MG63 (cell line): ENCODE data around the gene C3orf49. TPM values are rescaled to one million over a fixed set of nuclear protein-coding genes. Genes with fewer than 3 reads are reported as not detected.

ENCODE experiments used
- DNase-seq: peaks from one replicate; pipeline ENCODE4 v3.0.0-alpha.2; 2020
- H3K27me3 ChIP-seq: fragments of 250-450 bp; sonication (Bioruptor Pico); 2 replicates; pipeline ENCODE4 v1.5.1; 2020; ENCODE audit warnings: mild to moderate bottlenecking, moderate library complexity
- H3K36me3 ChIP-seq: fragments of 250-450 bp; sonication (Bioruptor Pico); 2 replicates; pipeline ENCODE4 v1.5.1; 2020; ENCODE audit warnings: mild to moderate bottlenecking, moderate library complexity
- H3K4me3 ChIP-seq: fragments of 250-450 bp; sonication (Bioruptor Pico); 2 replicates; pipeline ENCODE4 v1.5.1; 2020; ENCODE audit warnings: mild to moderate bottlenecking, moderate library complexity
- H3K9me3 ChIP-seq: fragments of 250-450 bp; sonication (Bioruptor Pico); 2 replicates; pipeline ENCODE4 v1.5.1; 2020; ENCODE audit warnings: mild to moderate bottlenecking, moderate library complexity
- total RNA-seq: library from RNA; depleted of rRNA; stranded (reverse); fragments of >200 nt; shearing (Covaris generic); gene quantifications from 2 replicates; pipeline ENCODE4 v1.2.3, GENCODE V29; 2014; ENCODE audit warnings: low replicate concordance

Gene C3orf49
- total RNA-seq, 1 experiment from 2014 or later = not detected

DNA sequence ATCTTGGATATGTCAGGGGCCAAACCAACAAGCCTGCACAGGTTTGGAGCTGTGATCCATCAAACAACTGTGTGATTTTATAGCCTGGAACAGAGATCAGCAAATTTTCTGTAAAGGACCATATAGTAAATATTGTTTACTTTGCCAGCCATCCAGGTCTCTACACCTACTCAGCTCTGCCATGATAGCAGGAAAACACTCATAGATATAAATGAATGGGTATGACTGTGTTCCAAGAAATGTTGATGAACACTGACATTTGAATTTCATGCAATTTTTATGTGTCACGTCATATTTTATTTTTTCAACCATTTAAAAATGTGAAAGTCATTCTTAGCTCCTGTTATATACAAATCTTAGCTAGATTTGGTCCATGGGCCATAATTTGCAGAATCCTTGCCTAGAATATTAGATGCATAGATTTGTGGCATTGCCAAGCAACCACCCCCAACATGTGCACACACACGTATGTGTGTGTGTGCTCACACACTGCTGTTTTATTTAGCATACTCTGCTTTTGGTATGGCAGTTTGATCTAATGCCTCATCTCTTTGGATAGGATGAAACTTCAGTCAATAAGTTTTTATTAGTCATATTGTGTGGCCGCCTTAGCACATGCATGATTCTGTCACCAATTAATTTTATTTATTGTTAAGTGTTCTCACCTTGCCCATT, 51.0 kb downstream of the C3orf49 start:
- peaks cover 5% of the 10 kb centered on the region; the same call in 1 of the 2 replicates for H3K36me3 ChIP-seq
- no peaks in the 10 kb centered on the region for H3K27me3 ChIP-seq
- no peak overlapping the region for H3K4me3 ChIP-seq
- no peaks in the 10 kb centered on the region for H3K9me3 ChIP-seq
- no peak for DNase-seq

DNA sequence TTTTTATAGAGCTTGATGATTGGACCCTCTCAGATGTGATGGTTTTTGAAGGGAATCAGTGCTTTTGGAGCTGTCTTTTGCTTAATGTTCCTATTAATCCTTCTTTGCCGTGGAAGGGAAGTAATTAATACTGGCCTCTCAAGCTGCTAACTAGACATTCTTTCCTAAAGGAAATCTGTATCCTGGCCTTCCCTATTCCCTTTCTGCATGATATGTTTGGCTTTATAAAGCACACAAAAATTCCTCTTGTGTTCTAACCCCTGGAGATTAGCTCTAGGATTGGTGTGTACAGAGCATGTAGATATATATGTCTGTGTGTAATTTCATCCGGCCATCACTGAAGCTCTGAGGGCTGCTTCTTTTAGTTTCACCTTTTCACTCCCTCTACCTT, 51.5 kb downstream of the C3orf49 start:
- no peak for DNase-seq
- Histone ChIP-seq H3K36me3 (peaks cover 5% of the 10 kb centered on the region; the same call in 1 of the 2 replicates), H3K9me3 (no peaks in the 10 kb centered on the region), H3K27me3 (no peaks in the 10 kb centered on the region), H3K4me3 (no peak overlapping the region)

DNA sequence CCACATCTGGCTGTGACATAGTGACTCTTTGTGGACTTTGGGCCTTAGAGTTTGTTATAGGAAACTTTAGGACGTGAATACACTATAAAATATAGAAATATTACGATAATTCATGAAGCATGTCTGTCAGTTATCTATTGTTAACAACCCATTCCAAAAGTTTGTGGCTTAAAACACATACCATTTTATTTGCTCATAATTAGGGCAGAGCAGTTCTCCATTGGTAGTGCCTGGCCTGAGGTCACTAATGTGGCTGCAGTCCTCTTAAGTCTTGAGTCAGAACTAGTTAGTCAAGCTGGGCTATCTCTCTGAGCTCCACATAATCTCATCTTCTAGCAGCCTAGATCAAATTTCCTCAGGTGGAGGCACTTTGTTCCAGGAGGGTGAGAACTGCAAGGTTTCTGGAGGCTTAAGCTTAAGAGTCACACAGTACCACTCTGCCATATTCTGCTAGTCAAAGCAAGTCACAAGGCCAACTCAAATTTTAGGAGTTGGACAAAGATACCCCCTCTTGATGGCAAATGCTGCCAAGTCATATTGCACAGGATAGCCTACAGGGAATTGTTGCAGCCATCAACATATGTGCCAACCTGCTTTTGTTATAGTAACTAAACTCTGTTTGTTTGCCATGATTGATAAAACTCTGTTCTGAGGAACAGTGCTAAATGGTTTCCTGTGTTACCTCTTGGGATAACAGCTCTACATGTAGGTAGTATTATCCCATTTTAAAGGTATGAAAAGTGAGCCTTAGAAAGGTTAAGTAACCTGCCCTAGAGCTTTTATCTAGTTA, 53.2 kb downstream of the C3orf49 start:
- Histone ChIP-seq H3K4me3 (no peak overlapping the region), H3K36me3 (peaks cover 2% of the 10 kb centered on the region; the same call in 1 of the 2 replicates), H3K9me3 (no peaks in the 10 kb centered on the region), H3K27me3 (no peaks in the 10 kb centered on the region)
- DNase-seq = peak; percentile 57

DNA sequence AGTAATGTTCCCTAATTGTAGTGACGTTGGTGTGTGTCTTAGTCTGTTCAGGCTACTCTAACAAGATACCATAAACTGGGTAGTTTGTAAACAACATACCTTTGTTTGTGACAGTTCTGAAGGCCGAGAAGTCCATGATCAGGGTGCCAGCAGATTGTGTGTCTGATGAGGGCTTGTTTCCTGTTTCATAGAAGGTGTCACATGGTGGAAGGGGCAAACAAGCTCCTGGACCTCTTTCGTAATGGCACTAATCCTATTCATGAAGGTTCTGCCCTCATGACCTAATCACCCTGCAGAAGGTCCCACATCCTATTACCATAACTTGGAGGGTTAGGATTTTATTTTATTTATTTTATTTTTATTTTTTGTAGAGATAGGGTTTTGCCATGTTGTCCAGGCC, 55.7 kb downstream of the C3orf49 start:
- Histone ChIP-seq H3K9me3 (no peaks in the 10 kb centered on the region), H3K4me3 (no peak overlapping the region), H3K36me3 (no peaks in the 10 kb centered on the region), H3K27me3 (no peaks in the 10 kb centered on the region)
- DNase-seq = no peak

DNA sequence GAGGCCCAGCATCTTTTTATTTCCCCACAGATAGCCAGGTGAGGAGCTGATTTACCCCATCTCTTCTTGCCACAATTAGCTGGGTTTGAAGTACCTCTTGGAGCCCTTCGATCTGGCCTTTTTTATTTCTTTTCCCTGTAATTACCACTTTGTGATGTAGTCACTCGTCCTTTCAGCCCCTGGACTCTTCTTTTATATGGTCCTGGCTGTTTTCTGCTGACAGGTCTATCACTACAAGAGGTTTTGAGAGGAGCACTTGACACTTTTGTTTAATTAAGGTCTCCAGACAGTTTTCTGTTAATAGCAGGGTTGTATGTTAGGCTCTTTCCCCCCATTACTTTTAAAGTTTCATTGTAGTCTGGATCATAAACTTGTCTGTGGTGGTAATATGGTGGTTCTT, 56.4 kb downstream of the C3orf49 start:
- DNase-seq = no peak
- Histone ChIP-seq H3K27me3 (no peaks in the 10 kb centered on the region), H3K36me3 (no peaks in the 10 kb centered on the region), H3K4me3 (no peak overlapping the region), H3K9me3 (no peaks in the 10 kb centered on the region)

DNA sequence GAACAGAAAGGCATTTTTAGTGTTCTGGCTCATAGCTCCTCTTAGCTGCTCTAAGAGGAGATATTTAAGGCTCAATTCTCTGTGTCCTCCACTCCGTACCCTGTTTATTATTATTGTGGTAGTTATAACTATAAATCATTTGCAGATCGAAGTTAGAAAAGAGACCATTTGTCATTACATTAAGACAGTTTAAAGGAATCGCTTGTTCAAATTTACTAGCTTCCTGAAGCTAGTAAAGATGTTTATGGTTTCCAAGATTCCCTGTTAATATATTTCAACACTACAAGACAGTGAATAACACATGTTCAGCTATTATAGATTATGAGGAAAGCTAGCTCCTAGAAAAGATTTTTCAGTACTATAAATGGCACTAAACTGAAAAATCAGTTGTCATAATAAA, 57.2 kb downstream of the C3orf49 start:
- no peak overlapping the region for H3K4me3 ChIP-seq
- H3K36me3 ChIP-seq = no peaks in the 10 kb centered on the region
- H3K27me3 ChIP-seq = no peaks in the 10 kb centered on the region
- H3K9me3 ChIP-seq = no peaks in the 10 kb centered on the region
- DNase-seq = no peak

DNA sequence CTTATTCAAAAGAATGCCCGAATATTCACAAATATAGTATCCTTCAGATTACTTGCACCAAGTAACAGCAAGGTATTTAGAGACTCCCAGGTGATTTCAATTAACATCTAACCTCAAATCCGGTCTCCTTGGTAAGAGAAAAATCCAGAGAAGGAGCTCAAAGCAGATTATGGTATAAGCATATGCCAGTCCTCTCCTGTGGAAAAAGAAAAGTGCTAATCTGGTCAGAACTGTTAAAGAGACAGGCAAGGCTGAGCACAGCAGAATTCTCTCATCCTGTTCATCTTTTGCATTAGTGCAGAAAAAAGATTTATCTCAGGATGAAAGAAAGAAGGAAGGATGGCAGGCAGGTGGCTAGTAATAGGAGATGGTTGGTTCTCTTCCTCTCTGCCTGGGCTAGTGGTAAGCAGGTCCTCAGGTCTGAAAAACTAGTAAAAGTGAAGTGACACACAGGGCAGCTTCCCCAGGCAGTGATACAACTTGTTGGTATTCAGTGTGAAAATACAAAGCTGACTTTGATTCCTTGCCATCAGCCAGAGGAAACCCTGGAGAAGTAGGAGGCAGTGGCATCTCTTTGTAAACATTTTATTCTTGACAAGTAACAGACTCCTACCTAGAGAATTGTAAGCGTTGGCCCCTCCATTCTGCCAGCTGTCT, 58.8 kb downstream of the C3orf49 start:
- peak; percentile 1 for DNase-seq
- H3K36me3 ChIP-seq = no peaks in the 10 kb centered on the region

DNA sequence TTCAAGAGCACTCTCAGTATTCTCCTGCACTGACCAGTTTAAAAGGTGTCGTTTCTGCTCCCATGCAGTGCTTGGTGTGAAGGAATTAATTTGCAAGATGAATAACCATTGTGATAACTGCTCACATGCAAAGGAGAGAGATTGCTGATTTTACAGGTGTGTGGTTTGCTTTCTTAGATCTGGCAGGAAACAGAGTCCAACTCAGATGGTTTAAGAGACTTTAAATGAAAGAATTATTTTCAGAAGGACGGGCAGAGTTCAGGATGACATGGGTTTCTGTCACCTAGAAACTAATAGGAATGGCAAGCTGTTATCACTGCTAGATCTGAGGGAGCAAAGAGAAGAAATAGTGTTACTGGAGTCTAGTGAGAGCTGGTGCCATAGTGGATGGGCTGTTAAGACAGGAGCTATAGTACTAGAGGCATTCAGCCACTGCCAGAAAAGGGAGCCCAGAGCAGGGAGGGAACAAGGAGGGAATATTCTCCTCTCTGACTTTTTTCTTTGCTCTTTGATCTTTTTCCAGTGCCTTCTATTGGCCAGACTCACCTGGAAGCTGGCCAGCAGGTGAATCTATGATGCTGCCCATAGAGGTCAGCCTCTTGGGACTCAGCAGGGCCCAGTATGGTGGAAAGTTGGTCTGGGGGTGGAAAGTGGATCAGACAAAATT, 59.4 kb downstream of the C3orf49 start:
- no peak overlapping the region for H3K4me3 ChIP-seq
- H3K36me3 ChIP-seq = no peaks in the 10 kb centered on the region
- H3K27me3 ChIP-seq = no peaks in the 10 kb centered on the region
- DNase-seq = no peak
- no peaks in the 10 kb centered on the region for H3K9me3 ChIP-seq

More for the DNA sequence above, 58.8 kb downstream of the C3orf49 start:
- H3K4me3 ChIP-seq = no peak overlapping the region
- no peaks in the 10 kb centered on the region for H3K27me3 ChIP-seq
- no peaks in the 10 kb centered on the region for H3K9me3 ChIP-seq

DNA sequence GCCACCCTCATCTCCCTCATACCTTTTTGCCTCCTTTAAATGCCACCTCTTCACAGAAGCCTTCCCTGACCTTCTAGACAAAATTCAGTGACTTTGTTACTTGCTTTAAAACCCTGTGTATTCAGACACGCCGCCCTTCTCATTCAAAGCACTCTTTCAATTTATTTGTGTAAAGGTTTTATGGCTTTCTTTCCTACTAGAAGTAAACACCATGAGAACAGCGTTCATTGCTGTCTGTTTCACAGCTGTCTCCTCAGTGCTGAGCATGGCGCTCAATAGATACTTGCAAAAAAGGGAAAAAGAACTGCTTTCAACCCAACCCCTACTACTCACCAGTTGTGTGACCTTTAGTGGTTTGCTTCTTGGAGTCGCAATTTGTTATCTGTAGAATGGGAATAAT, 61.6 kb downstream of the C3orf49 start:
- H3K4me3 ChIP-seq = no peak overlapping the region
- no peaks in the 10 kb centered on the region for H3K27me3 ChIP-seq
- no peak for DNase-seq
- no peaks in the 10 kb centered on the region for H3K9me3 ChIP-seq
- H3K36me3 ChIP-seq = no peaks in the 10 kb centered on the region

DNA sequence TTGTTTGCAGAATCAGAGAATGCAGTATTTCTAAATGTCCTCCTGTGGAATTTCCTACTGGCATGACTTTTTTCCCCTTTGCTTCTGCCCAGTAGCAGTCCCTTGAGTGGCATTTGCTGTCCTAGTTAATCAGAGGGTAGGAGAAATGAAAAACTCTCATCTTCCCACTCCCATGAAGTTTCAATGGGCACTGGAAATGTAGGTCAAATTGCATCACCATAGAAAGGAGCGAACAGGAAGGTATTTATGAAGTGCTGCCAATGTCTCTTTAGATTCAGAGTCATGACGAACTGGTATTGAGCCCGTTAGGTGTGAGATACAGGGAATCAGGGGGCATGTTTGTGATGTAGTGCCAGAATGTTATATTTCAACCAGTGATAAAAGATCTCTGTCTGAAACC, 67.8 kb downstream of the C3orf49 start:
- DNase-seq = no peak
- H3K27me3 ChIP-seq = no peaks in the 10 kb centered on the region
- H3K4me3 ChIP-seq = no peak overlapping the region
- H3K9me3 ChIP-seq = no peaks in the 10 kb centered on the region
- H3K36me3 ChIP-seq = no peaks in the 10 kb centered on the region

DNA sequence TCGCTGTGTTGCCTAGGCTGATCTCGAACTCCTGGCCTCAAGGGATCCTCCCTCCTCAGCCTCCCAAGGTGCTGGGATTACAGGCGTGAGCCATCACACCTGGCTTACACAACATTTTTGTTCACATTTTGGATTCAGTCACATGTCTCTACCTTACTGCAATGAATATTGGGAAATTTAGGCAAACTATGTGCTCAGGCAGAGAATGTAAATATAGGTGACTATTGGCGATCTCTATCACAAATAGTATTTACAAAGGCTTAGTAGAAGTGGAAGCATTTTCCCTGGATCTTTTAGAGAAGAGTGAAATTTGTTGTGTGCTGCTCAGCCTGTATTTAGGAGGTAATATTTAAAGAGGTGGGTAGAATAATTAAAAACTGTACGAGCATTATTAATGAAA, 72.4 kb downstream of the C3orf49 start:
- Histone ChIP-seq H3K36me3 (no peaks in the 10 kb centered on the region), H3K4me3 (no peak overlapping the region), H3K27me3 (no peaks in the 10 kb centered on the region), H3K9me3 (no peaks in the 10 kb centered on the region)
- DNase-seq = no peak

DNA sequence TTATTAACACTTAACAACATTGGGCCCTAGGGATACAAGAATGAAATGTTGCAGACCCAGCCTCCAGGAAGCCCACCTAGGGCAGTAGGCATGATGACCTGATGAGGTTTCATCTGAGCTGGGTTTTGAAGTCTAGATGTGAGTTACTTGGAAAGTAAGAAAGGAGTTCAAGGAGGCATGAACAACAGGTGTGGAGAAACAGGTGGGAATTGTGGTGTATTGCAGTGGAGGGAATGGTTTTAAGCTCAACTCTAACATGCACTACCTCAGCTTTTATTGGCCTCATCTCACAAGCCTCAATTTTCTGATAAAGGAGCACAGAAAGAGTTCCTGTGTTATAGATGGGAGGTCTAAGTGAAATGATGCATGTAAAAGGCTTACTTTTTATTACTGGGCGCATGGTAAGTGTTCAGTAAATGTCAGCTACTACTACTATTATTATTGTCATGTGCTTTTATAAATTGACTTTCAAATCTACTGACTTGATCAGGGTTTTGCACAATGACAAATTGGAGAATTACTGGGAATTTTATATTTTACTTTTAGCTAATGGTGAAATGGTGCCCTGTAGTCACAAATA, 73.8 kb downstream of the C3orf49 start:
- Histone ChIP-seq H3K27me3 (no peaks in the 10 kb centered on the region), H3K9me3 (no peaks in the 10 kb centered on the region), H3K4me3 (no peak overlapping the region), H3K36me3 (no peaks in the 10 kb centered on the region)
- no peak for DNase-seq

DNA sequence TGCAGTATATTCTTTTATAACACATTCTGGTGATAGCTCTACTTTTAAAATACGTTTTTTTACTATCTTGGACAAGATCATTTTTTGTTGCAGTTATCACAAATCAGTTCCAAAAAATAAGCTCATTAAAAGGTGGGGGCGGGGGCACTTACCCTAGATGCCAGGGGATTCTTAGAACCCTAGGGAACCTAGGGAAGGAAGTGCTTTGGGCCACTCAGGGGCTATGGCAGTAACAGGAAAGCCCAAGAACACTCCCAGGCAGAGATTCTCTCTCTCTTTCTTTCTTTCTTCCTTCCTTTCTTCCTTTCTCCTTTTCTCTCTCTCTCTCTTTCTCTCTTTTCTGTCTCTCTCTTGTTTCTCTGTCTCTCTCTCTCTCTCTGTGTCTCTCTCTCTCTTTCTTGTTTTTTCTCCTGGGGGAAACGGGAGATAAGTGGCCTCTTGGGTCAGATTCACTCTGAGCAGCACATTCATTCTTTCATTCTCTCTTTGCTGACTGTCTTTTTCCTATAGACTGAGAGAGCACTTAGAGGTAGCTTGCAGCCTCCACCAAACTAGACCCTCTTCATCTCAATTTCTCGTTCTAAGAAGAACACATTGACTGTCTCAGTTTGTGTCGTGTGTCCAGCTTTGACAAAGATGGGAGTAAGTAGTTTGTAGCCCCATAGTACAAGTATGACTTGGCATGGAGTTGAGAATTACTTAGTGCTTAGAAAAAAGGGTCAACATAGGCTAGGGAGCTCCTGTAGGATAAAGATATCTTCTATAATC, 76.5 kb downstream of the C3orf49 start:
- Histone ChIP-seq H3K36me3 (peaks cover 4% of the 10 kb centered on the region), H3K4me3 (no peak overlapping the region), H3K27me3 (no peaks in the 10 kb centered on the region), H3K9me3 (no peaks in the 10 kb centered on the region)
- no peak for DNase-seq

DNA sequence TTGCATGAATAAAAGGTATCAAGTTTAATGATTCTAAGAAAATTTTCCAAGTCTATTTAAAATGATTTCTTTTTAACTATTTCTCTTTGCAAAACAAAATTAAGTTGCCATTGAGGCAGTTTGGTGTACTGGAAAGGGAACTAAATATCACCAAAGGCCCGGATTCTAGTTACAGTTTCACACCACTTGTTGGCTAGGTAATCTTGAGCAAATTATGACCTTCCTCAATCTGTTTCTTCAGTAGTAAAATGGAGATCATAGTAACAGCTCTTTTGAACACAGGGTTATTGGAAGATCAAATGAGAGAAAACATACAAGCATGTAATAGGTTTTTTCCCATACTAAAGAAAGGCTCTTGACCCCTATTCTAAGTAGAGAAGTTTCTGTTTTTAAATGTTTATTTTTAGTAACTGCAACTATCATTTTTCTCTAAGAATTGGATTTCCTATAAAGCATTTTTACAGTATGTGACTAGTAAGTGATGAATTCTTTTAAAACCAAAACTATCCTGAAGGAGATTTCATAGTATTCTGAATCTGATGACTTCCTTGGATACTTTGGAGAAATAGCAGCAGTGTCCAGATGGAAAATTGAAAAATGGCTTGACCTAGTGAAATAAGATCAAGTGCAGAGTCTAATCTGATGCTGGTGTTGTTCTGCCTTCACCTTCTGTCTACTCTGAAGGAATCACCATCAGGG, 77.4 kb downstream of the C3orf49 start:
- Histone ChIP-seq H3K27me3 (no peaks in the 10 kb centered on the region), H3K36me3 (peaks cover 4% of the 10 kb centered on the region)
- DNase-seq = no peak

More for the DNA sequence above, 77.4 kb downstream of the C3orf49 start:
- H3K9me3 ChIP-seq = no peaks in the 10 kb centered on the region
- H3K4me3 ChIP-seq = no peak overlapping the region
